Measurements from ENCODE around the gene APBB2.
"Not testable (repeated sequence)": the region's sequence is repeated elsewhere in the genome, so short reads cannot be mapped to it uniquely, and the experiment has no call there.

APBB2 gene

GRCh38 chr4:41002309-41002708 is 212.0 kb downstream of the APBB2 start:
- no peak for FAIRE-seq

- FAIRE-seq, result no peak
These were observed 214.0 kb downstream of the APBB2 start for GRCh38 chr4:41000356-41000755.

GRCh38 chr4:40998675-40999358 is 215.5 kb downstream of the APBB2 start:
- no peak for FAIRE-seq

GRCh38 chr4:40995850-40996249 is 218.5 kb downstream of the APBB2 start:
- FAIRE-seq, result no peak

DNA sequence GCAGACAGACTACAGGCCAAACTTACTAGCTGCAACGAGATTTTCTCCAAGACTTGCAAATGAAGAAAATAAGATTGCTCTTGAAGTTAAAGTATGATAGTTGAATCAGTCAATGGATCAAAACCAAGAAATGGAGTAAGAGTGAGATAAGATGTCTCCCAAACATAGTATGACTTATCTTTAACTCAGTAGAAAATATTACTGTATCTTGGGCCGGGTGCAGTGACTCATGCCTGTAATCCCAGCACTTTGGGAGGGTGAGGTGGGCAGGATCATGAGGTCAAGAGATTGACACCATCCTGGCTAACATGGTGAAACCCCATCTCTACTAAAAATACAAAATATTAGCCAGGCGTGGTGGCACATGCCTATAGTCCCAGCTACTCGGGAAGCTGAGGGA is 220.0 kb downstream of the APBB2 start:
- not testable (repeated sequence) for FAIRE-seq

GRCh38 chr4:40993296-40993693 is 221.0 kb downstream of the APBB2 start:
- FAIRE-seq, result not testable (repeated sequence)

DNA sequence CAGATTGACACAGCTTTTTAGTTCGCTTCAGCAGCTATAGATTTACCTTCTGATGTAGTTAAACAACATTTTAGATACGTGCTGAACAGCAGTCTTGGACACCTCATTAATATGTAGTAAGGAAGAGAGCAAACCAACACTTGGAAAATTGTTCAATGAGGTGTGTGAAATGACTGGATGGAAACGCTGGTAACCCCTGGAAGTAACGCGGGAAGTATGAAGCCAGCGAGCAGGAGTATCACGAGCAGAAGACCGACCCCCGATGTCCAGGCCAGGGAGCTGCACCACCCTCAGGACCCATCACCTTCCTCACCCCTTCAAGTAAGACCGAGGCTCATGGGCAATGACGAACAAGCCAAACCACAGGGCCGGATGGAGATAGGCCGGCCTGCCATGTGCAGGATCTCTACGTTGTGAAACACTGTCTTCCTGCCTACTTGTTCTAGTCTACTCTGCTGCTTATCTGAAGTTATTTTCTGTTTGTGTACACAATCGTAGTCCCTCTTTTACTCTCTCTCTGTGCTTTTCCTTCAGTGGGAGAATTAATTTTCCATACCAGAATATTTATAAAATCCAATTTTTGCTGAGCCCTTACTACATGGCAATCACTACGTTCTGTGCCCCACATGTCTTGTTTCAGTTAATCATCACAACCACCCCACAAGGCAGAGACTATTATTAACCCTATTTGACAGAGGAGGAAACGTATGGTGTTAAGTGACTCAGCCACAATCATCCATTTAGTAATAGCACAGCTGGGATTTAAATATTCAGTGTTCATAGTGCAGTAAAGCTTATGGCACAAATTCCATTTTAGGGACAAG is 221.7 kb downstream of the APBB2 start:
- FAIRE-seq, result no peak

DNA sequence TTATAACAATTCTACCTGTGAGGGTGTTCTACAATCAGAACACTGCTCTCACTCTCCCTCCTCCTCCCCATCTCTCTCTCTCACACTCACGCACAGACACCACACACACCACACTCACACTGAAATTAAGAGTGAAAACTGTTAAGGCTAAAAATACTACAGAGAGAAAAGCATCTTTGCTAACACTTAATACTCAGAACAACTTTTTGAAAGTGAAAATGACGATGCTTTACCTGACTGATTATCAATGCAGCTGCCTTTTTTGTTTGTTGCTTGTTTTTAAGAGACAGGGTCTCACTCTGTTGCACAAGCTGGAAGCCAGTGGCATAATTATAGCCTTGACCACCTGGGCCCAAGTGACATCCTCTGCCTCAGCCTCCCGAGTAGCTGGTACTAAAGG is 222.4 kb downstream of the APBB2 start:
- FAIRE-seq, result no peak

- FAIRE-seq, result no peak
These were observed 223.5 kb downstream of the APBB2 start for GRCh38 chr4:40990899-40991265.

DNA sequence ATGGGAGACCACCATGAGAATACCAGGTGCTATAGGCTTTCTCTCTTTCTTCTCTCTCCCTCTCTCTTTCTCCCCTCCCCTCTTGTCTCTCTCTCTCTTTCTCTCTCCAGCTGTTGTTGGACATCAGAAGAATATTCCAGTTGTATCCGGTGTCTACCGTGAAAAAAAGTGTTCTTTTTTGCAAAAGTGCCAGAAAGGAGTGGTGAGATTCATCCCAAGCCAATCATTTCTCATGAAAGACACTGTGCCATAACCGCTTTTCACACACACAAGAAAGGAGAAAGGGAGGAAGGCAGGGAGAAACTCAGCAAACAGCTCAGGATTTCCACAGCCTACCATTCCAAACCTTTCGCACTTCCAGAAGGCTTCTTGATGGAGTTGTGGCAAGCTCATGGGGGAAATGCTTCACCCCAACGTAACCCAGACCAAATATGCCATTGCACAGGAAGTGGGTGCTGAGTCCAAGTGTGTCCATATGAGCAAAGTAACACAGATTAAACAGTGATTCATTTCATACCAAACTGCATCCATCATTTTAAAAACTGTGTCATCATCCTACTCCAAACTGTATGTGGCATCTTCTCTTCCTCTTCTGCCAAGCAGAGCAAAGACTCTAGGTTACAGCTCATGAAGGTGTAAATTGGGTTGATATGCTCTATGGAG is 224.0 kb downstream of the APBB2 start:
- FAIRE-seq, result no peak

- FAIRE-seq, result no peak
These were observed 227.2 kb downstream of the APBB2 start for GRCh38 chr4:40987151-40987550.

- no peak for FAIRE-seq
These were observed 228.0 kb downstream of the APBB2 start for GRCh38 chr4:40986375-40986774.

- FAIRE-seq, result no peak
These were observed 230.3 kb downstream of the APBB2 start for GRCh38 chr4:40984051-40984450.

DNA sequence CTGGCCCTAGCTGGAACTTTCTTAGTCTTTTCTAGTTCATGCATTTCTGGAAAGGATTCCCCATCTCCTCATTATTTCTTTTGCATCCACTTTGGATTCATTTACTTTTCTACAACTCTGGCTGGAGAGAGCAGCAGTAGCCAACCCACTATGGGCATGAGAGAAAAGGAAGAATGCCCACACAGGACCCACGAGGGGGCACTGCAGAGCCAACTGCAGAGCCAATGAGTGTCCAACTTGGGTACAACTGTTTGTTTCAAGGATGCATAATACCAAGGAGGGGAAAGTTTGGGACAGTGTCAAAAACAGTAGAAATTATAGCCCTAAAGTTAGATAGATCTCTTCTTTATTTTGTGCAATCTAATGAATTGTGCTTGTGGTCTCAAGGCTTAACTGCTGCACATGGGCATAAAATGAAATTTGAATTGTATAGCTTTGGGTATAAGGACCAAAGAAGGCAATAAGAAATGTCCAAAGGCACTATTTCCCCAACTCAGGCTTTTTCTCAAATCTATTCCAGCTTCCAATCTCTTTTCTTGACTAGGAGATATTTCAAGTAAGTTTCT is 233.9 kb downstream of the APBB2 start:
- no peak for FAIRE-seq

- FAIRE-seq, result no peak
These were observed 235.8 kb downstream of the APBB2 start for GRCh38 chr4:40978548-40978947.

- peak; percentile 89 for FAIRE-seq
These were observed 238.0 kb downstream of the APBB2 start for GRCh38 chr4:40976343-40976742.

DNA sequence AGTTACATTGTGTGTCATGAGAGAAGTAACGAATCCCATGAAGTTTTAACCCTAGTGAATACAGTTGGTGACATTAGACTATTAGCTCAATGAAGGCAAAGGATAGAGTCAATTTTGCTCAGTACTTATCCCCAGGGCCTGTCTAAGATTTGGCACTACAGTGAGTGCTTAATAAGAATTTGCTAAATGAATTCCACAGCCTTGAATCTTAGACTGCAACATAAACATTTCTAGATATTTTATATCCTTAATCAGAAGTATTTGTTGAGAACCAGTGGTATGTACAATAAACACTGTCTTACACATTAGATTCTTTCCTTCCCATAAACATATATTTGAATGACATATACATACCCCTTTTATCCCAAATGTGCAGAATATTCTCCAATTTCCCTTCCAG is 241.6 kb downstream of the APBB2 start:
- FAIRE-seq, result no peak

- FAIRE-seq, result no peak
These were observed 243.0 kb downstream of the APBB2 start for GRCh38 chr4:40971338-40971737.

DNA sequence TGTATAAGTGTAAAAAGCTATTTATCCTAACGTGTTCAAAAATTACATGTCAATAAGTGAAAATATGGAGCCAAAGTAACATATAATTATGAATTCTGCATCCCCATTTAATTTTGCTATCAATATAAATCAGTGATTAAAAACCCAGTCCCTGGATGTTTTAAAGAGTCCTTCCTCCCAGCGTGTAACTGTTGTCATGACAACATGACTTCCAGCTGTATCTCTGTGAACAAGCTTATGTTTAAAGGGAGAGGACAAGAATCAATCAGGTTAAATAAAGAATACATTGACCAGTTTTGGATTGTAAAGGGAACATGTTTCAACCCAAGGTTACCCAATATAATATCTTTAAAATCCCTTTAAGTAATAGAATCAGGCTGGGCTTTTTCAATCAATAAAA is 244.8 kb downstream of the APBB2 start:
- no peak for FAIRE-seq

DNA sequence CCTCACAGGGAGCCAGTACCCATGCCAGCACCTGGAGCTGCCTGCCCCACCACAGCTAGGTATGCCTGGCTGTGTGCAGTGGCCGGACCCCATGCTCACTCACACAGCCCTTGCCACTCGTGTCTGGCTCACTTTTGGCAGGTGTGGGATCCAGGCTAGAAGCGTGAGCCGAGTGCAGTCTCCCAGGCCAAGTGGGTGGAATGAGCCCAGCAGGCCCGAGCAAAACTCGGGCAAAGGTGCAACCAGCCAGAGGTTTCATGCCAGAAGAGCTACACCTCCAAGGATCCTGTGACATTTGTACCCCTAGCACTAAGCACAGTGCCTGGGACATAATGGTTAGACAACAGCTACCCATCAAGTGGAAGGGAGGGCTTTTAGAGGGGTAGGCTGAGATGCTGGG is 246.8 kb downstream of the APBB2 start:
- FAIRE-seq, result no peak

DNA sequence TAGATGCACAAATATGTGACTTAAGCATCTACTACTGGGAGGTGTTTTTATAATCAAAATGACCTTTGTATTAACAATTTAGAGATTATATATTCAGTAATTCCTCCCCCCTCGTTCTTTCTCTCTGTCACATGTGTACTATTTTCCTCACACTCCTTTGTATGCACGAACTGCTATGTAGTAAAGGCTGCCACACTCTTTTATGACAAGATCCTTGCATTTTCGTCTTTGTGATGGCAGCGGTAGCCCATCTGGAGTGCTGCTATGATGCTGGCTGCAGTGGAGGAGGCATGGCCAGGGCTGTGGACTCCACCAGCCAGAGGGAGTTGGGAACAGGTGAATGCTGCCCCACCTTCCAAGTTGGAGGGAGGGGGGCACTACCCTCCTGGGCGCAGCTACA is 248.3 kb downstream of the APBB2 start:
- FAIRE-seq, result no peak

DNA sequence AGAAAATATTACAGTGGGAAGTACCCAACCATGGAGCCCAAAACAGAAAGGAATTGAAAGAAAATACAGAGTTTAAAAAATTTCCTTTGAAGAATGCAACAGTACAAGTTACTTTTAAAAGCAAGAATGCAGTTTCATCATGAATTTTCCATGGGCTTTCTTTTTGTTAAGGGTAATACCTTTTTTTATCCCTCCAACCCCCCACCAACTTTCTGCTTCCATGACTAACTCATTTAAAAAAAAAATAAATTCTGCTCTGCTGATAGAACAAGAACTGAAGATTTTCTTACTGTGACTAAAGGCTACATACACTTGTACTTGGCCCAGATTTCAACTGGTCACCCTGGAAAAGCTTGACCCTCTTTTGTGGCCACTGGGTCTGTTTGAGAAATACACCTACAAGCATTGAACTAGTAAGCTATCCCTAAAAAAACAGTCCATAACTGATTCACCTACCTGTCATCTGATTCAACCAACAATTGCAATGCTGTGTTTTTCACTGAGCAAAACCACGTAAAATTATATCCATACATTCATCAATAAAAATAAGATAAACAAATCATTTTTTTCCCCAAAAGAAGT is 250.4 kb downstream of the APBB2 start:
- no peak for FAIRE-seq

DNA sequence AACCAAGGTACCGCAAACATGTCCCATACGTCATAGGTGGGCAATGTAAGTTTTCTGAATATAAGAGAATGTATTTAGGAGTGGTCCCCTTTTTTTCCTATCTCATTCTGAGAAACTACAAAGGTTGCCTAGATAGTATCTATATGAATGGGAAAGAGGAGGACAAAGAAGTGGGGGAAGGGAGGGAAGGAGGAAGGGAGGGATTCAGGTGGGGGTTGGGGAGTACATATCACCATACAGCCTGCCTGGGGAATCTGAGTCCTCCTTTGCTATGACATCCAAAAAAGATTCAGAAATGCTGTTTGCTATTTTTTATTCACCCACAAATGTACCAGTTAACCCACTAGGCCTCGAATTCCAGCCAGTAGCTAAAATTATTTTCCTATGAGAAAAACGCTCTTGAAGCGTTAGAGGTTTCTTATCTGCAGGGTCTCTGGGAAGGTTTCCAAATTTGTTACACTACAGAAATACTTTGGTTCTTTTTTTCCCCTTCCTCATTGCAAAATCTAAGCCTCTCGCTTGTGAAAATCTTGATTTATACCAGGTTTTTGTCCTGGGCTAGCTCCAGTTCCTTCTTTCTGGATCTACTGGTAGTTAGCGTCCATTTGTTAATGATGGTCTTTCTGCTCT is 251.7 kb downstream of the APBB2 start:
- FAIRE-seq, result no peak

All from TTC549 (cell line).